Measurements from ENCODE around the gene ANKRD11. TPM values are rescaled to one million over a fixed set of nuclear protein-coding genes. Genes with fewer than 3 reads are reported as not detected.
"Not testable (repeated sequence)": the region's sequence is repeated elsewhere in the genome, so short reads cannot be mapped to it uniquely, and the experiment has no call there.

ANKRD11 gene
- total RNA-seq, 1 donor from 2014 or later = 74.6 TPM

DNA sequence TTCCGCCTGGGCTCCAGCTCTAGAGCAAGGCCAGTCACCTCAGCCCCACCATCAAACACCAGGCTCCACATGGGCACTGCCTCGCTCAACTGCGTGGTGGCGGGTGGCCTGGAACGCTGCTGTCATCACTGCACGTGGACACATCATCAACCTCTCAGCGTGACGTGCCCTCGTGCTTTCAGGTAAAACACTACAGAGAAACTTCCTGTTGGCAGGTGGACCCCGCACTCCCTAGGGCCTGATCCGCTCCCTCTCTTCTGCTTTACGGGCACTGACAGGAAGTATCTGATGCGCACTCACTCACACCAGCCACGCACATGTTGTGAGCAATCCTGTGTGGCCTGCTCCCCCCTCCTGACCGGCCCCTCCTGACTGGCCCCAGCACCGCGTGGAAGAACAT lies 87.4 kb downstream of the ANKRD11 start:
- DNase-seq = no peak

DNA sequence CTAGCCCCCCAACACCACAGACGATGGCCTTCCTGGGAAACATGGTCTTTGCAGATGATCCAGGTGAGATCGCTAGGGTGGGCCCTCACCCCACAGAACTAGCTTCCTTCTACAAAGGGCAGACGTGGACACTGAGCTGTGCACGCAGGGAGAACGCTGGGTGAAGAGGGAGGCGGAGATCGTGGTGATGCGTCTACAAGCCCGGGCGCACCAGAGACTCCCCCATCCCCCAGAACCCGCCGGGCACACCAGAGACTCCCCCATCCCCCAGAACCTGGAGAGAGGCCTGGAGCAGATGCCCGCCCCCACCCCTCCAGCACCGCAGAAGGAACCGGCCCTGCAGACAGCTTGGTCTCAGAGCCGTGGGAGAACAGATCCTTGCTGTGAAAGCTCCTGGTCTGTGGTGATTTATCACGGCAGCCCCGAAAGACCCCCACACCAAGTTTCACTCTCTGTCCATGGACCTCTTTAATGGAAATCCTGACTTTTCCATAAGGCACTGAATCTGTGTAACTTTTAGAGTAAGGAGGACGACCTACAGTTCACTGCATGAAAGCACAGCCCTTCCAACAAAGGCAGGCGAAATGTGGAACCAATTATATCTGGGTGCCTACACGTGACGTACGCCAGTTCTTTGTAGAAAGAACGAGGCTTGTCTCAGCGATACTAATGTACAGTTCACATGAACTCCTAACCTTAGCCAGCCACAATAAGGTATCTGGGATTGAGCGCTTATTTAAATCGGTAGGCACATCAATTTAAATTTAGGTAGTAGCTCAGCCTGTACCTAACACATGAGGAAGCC lies 88.5 kb downstream of the ANKRD11 start:
- peak; percentile 63 for DNase-seq

DNA sequence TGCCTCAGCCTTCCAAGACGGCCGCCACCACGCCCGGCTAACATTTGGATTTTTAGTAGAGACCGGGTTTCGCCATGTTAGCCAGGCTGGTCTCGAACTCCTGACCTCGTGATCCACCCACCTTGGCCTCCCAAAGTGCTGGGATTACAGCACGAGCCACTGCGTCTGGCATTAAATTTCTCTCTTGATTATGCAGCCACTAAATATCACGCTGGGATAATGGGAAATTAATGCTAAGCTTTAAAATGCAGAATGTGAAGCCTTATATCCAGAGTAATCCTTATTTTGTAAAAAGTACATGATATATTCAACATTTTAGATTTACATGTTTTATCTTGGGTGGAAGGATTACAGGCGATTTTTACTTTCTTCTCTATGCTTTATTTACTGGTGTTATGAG lies 89.2 kb downstream of the ANKRD11 start:
- no peak for DNase-seq

GRCh38 chr16:89400740-89401139 lies 89.6 kb downstream of the ANKRD11 start:
- DNase-seq = no peak

DNA sequence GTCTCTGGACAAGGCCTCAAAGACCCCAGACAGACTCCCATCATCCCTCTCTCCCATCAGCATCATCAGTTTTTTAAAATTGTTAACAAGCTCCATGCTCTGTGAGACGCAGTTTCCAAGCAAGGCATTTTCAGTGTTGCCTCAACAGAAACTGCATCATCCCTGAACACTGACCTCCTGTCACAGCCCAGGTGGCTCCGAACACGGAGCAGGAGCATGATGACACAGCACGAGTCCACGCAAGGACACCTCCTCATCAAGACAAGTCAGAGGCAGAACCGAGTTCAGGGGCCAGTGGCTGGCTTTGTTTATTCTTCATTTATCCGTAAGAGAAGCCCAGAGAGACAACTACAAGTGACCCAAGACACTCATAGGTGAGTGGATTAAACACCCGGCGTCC lies 91.4 kb downstream of the ANKRD11 start:
- no peak for DNase-seq

DNA sequence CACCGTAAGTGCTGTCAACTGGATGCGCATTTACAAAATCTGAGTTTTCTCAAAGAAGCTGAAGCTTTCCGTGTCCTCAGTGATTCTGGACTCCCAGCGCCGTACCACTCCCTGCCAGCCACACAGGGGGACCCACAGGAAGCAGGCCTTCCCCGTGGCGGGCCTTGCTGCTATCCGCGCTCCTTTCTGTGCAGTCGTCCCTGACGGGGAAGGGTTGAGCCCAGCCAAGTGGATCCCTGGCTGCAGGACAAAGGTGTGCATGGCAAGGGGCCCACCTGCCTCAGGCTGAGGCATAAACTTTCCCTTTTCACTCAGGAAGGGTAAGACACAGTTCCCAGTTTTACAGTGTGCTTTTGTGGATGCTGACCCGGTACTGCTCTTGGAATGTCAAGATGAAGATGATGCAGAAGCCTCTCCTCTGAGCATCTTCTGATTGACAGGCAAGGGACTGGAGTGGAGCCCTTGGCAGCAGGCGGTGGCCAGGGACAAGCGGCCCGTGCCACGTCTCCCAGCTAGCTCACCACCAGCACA lies 93.0 kb downstream of the ANKRD11 start:
- DNase-seq = no peak

DNA sequence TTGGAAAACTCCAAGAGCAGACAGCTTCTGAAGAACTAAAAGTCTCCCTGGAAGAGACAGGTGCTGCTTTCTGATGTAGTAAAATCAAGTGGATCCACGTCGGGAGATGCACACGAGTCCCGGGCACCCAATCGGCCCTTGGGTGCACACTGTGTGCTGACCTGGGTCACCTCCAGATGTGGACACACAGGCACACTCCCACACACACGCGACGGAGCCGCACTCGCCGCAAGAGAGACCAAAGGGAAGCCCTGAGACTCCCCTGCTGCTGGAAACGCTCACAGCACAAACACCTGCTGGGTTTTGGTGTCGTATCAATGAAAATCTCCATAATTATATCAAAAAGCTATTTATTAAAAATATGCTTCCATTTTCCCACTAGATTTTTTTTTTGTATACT lies 94.2 kb downstream of the ANKRD11 start:
- DNase-seq = no peak

GRCh38 chr16:89395150-89396142 lies 94.9 kb downstream of the ANKRD11 start:
- DNase-seq = peak; percentile 94

- no peak for DNase-seq
These were observed 96.5 kb downstream of the ANKRD11 start for GRCh38 chr16:89393738-89394406.

DNA sequence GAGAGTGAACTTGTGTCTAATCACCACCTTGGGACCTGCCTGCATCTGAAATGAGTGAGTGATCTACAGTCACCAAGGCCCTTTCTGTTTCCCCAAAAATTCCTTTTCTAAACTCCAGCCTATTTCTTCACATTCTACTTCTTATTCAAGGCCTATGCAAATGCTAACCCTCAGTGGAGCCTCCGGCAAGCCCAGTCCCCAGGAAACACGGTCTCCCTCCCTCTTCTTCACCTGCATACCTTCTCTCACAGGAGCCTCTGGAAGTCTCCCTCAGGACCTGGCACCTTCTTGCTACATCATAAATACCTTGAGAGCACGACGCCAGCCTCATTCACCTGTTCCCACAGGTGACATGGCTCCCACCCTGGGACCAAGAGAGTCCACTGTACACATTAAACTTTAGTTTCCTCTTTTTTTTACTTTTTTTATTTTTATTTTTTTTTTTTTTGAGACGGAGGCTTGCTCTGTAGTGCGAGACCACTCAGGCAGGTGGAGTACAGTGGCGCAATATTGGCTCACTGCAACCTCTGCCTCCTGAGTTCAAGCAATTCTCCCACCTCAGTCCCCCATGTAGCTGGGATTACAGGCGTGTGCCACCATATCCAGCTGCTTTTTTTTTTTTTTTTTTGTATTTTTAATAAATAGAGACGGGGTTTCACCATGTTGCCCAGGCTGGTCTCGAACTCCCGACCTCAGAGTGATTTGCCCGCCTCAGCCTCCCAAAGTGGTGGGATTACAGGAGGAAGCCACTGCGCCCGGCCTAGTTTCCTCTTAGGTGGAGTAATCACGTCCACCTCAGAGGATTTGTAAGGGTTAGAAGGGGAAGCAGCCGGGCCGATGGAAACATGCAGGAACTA lies 97.3 kb downstream of the ANKRD11 start:
- DNase-seq = no peak

- DNase-seq = not testable (repeated sequence)
These were observed 100.2 kb downstream of the ANKRD11 start for GRCh38 chr16:89390224-89390583.

DNA sequence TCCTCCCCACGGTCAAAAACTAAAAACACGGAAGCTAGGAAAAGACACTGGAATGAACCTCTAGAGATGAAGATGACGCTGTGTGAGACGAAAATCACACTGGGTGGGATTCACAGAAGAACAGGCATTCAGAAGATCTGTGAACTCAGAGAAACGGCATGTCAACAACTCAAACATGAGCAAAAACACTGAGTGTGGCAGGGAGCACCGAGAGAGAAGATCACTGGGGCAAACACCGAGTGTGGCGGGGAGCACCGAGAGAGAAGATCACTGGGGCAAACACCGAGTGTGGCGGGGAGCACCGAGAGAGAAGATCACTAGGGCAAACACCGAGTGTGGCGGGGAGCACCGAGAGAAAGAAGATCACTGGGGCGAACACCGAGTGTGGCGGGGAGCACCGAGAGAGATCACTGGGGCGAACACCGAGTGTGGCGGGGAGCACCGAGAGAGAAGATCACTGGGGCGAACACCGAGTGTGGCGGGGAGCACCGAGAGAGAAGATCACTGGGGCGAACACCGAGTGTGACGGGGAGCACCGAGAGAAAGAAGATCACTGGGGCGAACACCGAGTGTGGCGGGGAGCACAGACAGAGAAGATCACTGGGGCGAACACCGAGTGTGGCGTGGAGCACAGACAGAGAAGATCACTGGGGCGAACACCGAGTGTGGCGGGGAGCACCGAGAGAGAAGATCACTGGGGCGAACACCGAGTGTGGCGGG lies 100.7 kb downstream of the ANKRD11 start:
- DNase-seq = not testable (repeated sequence)

DNA sequence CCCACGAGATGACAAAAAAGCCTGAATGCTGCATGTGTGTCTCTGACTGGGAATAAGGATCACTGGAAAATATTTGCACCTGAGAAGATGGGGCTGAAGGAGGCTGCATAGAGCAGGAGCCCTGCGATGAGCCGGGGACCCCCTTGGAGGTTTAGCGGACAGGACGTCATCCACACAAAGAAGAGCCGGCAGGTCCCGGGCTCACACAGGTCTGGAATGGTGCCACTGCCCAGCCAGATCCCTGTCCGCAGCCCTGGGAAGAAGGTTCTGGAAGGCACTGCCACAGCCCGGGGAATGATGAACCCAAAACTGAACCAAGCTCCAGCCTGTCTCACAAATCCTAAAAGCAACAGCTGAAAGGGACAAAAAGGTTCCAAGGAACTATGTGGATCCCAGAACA lies 101.8 kb downstream of the ANKRD11 start:
- no peak for DNase-seq

DNA sequence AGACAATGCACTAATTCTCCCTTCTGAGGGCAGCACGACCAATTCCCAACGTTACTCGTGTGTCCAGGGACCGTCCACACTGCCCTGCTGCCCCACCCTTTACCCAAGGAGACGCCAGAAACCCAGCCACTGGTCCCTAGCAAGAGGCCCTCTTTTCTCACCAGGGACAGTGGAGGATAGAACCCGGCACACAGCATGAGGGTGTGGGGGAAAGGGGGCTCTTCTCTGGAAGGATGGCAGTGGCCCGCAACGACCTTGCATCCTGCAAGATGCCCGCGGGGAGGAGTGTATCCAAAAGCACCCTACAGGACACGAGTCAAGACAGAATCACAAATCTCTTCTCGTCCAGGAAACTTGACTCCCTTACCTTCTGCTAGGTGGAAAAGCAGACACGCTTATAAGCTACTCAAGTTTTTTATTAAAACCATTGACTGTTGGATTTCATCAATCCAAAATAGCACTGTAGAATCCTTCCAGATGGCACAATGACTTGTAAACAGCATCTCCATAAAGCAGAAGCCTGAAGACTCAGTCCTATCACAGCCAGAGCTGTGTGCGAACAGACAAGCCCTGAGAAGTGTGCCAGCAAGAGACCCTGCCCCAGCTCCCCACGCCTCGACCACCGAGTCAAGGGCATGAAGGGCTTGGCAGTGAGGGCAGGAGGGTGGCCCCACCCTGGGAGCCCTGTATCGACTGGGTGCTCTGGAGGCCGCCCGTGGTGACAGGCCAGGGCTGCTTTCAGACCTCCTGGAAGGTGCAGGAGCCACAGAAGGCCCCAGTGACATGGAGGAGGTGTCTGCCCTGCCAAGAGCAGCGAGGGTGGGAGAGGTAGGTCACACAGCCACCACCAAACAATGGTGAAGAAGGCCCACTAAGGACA lies 103.8 kb downstream of the ANKRD11 start:
- no peak for DNase-seq

GRCh38 chr16:89385712-89386111 lies 104.6 kb downstream of the ANKRD11 start:
- no peak for DNase-seq

DNA sequence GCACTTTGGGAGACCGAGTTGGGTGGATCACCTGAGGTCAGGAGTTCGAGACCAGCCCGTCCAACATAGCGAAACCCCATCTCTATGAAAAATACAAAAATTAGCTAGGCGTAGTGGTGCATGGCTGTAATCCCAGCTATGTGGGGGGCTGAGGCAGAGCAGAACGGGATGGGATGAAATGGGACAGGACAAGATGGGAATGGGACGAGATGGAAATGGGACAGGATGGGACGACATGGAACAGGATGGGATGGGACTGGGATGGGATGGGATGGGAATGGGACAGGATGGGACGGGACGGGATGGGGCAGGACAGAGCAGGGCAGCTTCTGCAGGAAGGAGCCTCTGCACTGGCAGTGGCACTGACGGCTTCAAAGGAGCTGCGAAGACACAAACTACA lies 106.1 kb downstream of the ANKRD11 start:
- no peak for DNase-seq

- DNase-seq = no peak
These were observed 107.0 kb downstream of the ANKRD11 start for GRCh38 chr16:89383095-89384003.

- DNase-seq = not testable (repeated sequence)
These were observed 107.8 kb downstream of the ANKRD11 start for GRCh38 chr16:89382555-89382954.

- DNase-seq = no peak
These were observed 108.6 kb downstream of the ANKRD11 start for GRCh38 chr16:89381788-89382187.
